Subcutaneous abdominal adipose tissue (tissue), 5 donors: ENCODE measurements around the gene KIAA2012.
A peak's percentile ranks its signal among the peaks of the same experiment; 100 is the strongest.
"Not testable (repeated sequence)": the region's sequence is repeated elsewhere in the genome, so short reads cannot be mapped to it uniquely, and the experiment has no call there.

ENCODE experiments used
- H3K27ac ChIP-seq: one replicate; pipeline ENCODE4 v1.7.0; 2013; ENCODE audit warnings: low read depth, mild to moderate bottlenecking, inconsistent platforms, low read length, moderate library complexity
- H3K27me3 ChIP-seq, 5 donors: one replicate each; pipeline ENCODE4 v1.7.0; 2013; ENCODE audit warnings: low read length in 5 of 5, inconsistent platforms in 1 of 5; ENCODE audit not compliant: control insufficient read depth in 5 of 5, insufficient read depth in 4 of 5
- H3K36me3 ChIP-seq, 5 donors: one replicate each; pipeline ENCODE4 v1.7.0; 2013; ENCODE audit warnings: low read length in 5 of 5; ENCODE audit not compliant: control insufficient read depth in 5 of 5, insufficient read depth in 5 of 5
- H3K4me1 ChIP-seq, 5 donors: one replicate each; pipeline ENCODE4 v1.7.0; 2013; ENCODE audit warnings: low read length in 5 of 5, mild to moderate bottlenecking in 3 of 5, moderate library complexity in 1 of 5; ENCODE audit not compliant: control insufficient read depth in 5 of 5, insufficient read depth in 5 of 5
- H3K4me3 ChIP-seq, 5 donors: one replicate each; pipeline ENCODE4 v1.7.0; 2013; ENCODE audit warnings: low read length in 5 of 5, low read depth in 1 of 5
- H3K9ac ChIP-seq, 5 donors: one replicate each; pipeline ENCODE4 v1.7.0; 2013; ENCODE audit warnings: low read length in 5 of 5, mild to moderate bottlenecking in 4 of 5, moderate library complexity in 3 of 5
- H3K9me3 ChIP-seq, 5 donors: one replicate each; pipeline ENCODE4 v1.7.0; 2013; ENCODE audit warnings: low read length in 5 of 5; ENCODE audit not compliant: control insufficient read depth in 5 of 5
- donor health status: healthy.
- donor health status: healthy.
- donor health status: healthy.
- donor health status: healthy.
- donor health status: healthy.

The KIAA2012 gene

DNA sequence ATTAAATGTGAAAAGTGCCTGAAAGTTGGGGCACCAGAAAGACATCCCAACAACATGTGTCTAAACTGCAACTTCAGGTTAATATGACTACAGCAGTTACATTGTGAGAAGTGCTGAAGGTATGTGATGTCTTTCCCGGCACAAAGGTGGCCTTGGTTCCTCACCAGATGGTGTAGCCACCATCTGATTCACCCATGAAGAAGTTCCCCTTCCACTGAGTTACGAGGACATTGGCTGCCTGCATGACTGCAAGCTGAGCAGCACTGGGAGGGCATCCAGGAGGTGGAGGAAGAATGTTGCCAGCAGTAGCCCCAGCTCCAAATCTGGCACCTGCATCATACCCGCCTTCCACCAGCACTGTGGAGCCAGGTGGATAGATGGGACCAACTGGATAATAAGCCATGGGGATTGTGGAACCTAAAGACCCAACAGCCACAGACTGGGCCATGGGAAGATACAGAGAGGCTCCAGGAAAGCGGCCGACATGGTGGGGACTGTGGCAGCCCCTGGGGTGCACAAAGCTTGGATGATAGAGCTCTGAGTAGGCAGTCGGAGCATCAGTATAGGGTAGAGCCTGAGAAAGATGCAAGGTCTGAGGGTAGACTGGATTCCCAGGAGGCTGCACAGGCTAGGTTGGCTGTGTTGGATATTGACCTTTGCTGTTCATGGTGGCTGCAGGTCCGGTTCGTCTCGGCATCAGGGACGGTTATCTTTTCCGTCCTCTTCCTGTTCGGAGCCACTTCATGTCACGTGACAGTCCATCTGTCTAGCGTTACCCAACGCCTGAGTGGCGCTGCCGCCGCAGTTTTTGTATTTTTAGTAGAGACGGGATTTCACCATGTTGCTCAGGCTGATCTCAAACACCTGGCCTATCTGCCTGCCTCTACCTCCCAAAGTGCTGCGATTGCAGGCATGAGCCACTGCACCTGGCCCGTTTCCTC, 128.4 kb downstream of the KIAA2012 start:
- Histone ChIP-seq H3K27me3 (no peaks in the 10 kb centered on the region), H3K4me1 (no peaks in the 10 kb centered on the region), H3K27ac (no peak overlapping the region), H3K9ac (no peak overlapping the region), H3K9me3 (no peaks in the 10 kb centered on the region), H3K36me3 (peaks cover 6 to 10% (median 6%) of the 10 kb centered on the region in 5 donors), H3K4me3 (no peak overlapping the region)

- Histone ChIP-seq H3K9ac (no peak overlapping the region), H3K9me3 (no peaks in the 10 kb centered on the region), H3K4me3 (no peak overlapping the region), H3K27ac (no peak overlapping the region), H3K4me1 (no peaks in the 10 kb centered on the region), H3K36me3 (peaks cover 10 to 16% (median 12%) of the 10 kb centered on the region in 5 donors), H3K27me3 (no peaks in the 10 kb centered on the region)
Observed at GRCh38 chr2:202203348-202203747, 130.3 kb downstream of the KIAA2012 start.

DNA sequence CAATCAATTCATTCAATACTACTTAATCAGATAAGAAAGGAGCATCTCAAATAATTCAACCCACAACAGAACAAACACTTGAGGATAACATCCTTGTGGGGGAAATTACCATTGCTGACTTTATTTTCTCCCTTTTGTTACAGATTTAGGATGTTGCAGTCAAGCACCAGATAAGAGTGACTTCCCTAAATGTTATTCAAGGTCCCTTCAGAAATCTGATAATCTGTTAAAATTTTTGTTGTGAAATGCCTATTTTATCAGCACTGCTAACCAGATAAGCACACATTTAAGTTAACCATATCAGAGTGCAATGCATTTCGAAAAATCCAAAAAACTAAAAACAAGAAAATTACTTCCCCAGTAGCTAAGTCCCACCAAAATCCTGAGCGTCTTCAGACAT, 131.8 kb downstream of the KIAA2012 start:
- H3K9ac ChIP-seq: no peak overlapping the region
- no peaks in the 10 kb centered on the region for H3K27me3 ChIP-seq
- peaks cover 13 to 25% (median 20%) of the 10 kb centered on the region in 5 donors for H3K36me3 ChIP-seq
- no peaks in the 10 kb centered on the region for H3K9me3 ChIP-seq
- H3K27ac ChIP-seq: no peak overlapping the region
- no peak overlapping the region for H3K4me3 ChIP-seq
- H3K4me1 ChIP-seq: no peaks in the 10 kb centered on the region

DNA sequence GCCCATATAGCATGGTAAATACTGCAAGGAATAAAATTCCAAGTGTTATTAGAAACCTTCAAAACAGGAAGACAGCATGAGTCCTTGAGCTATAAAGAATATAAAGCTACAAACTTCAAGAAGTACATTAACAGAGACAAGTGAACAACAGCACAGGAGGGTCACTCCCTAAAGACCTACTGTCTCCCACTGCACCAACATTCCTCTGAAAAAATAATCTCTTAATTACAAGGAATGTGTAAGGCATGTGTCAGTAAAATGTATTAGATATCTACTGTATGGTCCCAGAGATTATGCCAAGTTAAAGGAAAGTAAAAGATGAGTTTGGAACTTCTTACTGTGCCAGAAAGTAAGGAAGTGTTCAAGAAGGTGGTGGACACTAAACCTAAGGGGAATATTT, 135.5 kb downstream of the KIAA2012 start:
- Histone ChIP-seq H3K9me3 (no peaks in the 10 kb centered on the region), H3K27me3 (no peaks in the 10 kb centered on the region), H3K36me3 (peaks cover 13 to 32% (median 26%) of the 10 kb centered on the region in 5 donors), H3K4me3 (no peak overlapping the region), H3K27ac (no peak overlapping the region), H3K4me1 (no peaks in the 10 kb centered on the region), H3K9ac (no peak overlapping the region)

GRCh38 chr2:202215179-202215578, 142.1 kb downstream of the KIAA2012 start:
- H3K36me3 ChIP-seq: peaks cover 2 to 28% (median 22%) of the 10 kb centered on the region in 5 donors
- no peaks in the 10 kb centered on the region for H3K9me3 ChIP-seq
- no peak overlapping the region for H3K27ac ChIP-seq
- H3K9ac ChIP-seq: no peak overlapping the region
- H3K4me3 ChIP-seq: no peak overlapping the region
- H3K4me1 ChIP-seq: no peaks in the 10 kb centered on the region
- no peaks in the 10 kb centered on the region for H3K27me3 ChIP-seq

DNA sequence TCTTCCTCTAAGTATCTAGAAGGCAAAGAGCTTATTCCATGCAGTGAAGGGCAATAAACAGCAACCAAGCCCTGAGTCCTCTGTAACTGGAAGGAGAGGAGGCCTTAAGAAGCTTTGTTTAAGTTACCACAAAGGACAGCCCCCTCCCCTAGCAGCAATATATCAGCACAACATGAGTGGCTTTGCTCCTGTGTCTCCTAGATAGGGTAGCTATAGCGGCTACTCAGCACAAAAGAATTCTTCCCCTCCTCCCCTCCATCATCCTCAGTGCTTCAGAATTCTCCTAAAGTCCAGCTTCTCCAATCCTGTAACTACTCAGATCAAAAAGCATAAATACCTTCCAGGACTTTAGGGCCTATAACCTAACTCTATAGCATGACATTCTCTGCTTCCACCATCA, 148.8 kb downstream of the KIAA2012 start:
- Histone ChIP-seq H3K27ac (no peak overlapping the region), H3K9me3 (no peaks in the 10 kb centered on the region), H3K4me1 (peaks cover 0 to 9% (median 0%) of the 10 kb centered on the region in 5 donors), H3K9ac (peak overlapping the region in 1 of 5 donors; percentile 2), H3K4me3 (no peak overlapping the region), H3K36me3 (peaks cover 2 to 20% (median 11%) of the 10 kb centered on the region in 5 donors), H3K27me3 (no peaks in the 10 kb centered on the region)

GRCh38 chr2:202237787-202238233, 164.8 kb downstream of the KIAA2012 start:
- no peaks in the 10 kb centered on the region for H3K9me3 ChIP-seq
- H3K27ac ChIP-seq: peak overlapping the region; percentile 85
- peak overlapping the region; percentile 50 to 95 (median 94) for H3K9ac ChIP-seq
- H3K36me3 ChIP-seq: peaks cover 0 to 4% (median 0%) of the 10 kb centered on the region in 5 donors
- peak overlapping the region; percentile 85 to 98 (median 95) for H3K4me3 ChIP-seq
- peaks cover 2 to 20% (median 18%) of the 10 kb centered on the region in 5 donors for H3K4me1 ChIP-seq
- no peaks in the 10 kb centered on the region for H3K27me3 ChIP-seq

DNA sequence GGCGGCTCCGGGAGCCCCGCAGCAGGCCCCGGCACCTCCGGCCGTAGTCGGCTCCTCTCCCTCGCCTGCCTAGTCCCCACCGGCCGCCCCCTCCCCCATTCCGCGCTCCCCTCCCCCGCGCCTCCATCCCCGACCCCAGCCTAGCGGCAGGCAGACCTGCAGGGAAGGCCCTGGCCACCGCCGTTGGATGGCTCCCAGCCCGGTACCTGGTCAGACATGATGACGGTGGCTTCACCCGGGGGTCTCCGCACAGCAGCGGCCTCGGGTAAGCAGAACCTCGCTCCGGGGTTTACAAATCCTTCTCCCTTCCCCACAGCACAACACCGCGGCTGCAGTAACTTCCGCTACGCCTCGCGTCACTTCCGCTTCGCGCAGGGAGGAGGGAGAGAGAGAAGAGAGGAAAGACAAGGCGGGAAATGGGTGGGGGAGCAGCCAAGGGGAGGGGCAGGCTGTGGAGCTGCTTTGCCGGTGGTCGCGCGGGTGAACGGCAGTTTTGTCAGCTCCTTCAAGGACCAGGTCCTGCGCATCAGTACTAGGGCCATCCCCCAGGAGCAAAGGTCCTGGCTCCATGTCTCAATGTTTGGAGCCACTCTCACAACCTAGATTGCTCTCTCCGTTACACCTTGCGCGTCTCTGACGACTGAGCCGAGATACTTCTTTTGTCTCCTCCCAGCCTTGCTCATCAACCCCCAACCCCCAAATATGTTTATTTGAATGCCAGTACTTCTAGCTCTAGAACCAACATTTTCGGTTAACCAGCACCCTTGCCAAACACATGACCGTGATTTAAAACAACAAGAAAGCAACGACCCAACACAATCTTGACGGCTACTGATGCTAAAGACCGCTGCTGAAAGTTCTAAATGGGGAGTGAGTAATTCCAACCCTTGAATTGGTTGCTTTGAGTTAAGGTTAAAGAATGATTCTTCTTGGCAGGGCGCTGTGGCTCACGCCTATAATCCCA, 165.5 kb downstream of the KIAA2012 start, which contains the start of gene SUMO1:
Gene SUMO1, minus strand, starts transcription at position 364 of the 964 bp plus-strand sequence. Its CDS starts 146 bp downstream, at position 218.
- peak within 1 kb of the TSS; percentile 85 to 99 (median 95) for H3K4me3 ChIP-seq
- no peaks in the 10 kb centered on the region for H3K36me3 ChIP-seq
- H3K9ac ChIP-seq: peak within 1 kb of the TSS; percentile 91 to 97 (median 94)
- no peaks in the 10 kb centered on the region for H3K27me3 ChIP-seq
- H3K9me3 ChIP-seq: no peaks in the 10 kb centered on the region
- peaks cover 2 to 20% (median 18%) of the 10 kb centered on the region in 5 donors for H3K4me1 ChIP-seq
- peak within 1 kb of the TSS; percentile 85 for H3K27ac ChIP-seq

DNA sequence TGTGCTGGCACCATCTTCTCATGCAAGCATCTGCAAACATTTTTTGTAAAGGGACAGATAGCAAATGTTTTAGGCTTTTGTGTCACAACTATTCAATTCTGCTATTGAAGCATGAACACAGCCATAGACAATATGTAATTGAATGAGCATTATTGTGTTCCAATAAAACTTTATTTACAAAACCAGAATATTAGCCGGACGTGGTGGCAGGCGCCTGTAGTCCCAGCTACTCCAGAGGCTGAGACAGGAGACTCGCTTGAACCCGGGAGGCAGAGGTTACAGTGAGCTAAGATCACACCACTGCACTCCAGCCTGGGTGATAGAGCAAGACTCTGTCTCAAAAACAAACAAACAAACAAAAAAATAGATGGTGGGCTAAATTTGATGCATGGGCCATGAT, 174.7 kb downstream of the KIAA2012 start:
- H3K36me3 ChIP-seq, H3K9me3 ChIP-seq, H3K4me1 ChIP-seq, H3K9ac ChIP-seq, H3K4me3 ChIP-seq, H3K27me3 ChIP-seq, H3K27ac ChIP-seq: not testable (repeated sequence)
